HG02623 (cell line): Measurements from ENCODE around the gene NDUFS3.

Experiments used
- ATAC-seq: cut with Tn5 transposase; IDR thresholded peaks from one replicate; pipeline ENCODE4 v1.9.1; 2021; ENCODE audit warnings: moderate library complexity; ENCODE audit not compliant: unreplicated experiment

Gene NDUFS3

GRCh38 chr11:47631473-47631872, 52.6 kb downstream of the NDUFS3 start:
- no peak for ATAC-seq
